HG02763 (cell line): Measurements from ENCODE around the gene PHF11.
A peak's percentile ranks its signal among the peaks of the same experiment; 100 is the strongest.
"Not testable (repeated sequence)": the region's sequence is repeated elsewhere in the genome, so short reads cannot be mapped to it uniquely, and the experiment has no call there.

Experiments
- ATAC-seq: cut with Tn5 transposase; IDR thresholded peaks from one replicate; pipeline ENCODE4 v1.9.1; 2021; ENCODE audit warnings: mild to moderate bottlenecking, moderate library complexity; ENCODE audit not compliant: unreplicated experiment

The PHF11 gene

GRCh38 chr13:49495783-49496762 is at the start of gene PHF11:
Gene PHF11, plus strand, starts transcription at chr13:49495953. Its CDS starts 49 bp downstream, at chr13:49496002.
- peak; percentile 76 for ATAC-seq

GRCh38 chr13:49446473-49446872 is 49.3 kb upstream of the PHF11 start:
- no peak for ATAC-seq

- no peak for ATAC-seq
These were observed 47.0 kb upstream of the PHF11 start for GRCh38 chr13:49448753-49449152.

GRCh38 chr13:49450105-49450819 is 45.5 kb upstream of the PHF11 start:
- ATAC-seq, result no peak

- no peak for ATAC-seq
These were observed 42.9 kb upstream of the PHF11 start for GRCh38 chr13:49452725-49453457.

- ATAC-seq, result no peak
These were observed 42.3 kb upstream of the PHF11 start for GRCh38 chr13:49453465-49453864.

- peak; percentile 85 for ATAC-seq
These were observed 41.3 kb upstream of the PHF11 start for GRCh38 chr13:49454388-49455006.

GRCh38 chr13:49455007-49455398 is 40.8 kb upstream of the PHF11 start:
- no peak for ATAC-seq

GRCh38 chr13:49456156-49456555 is 39.6 kb upstream of the PHF11 start:
- no peak for ATAC-seq

- ATAC-seq, result no peak
These were observed 38.5 kb upstream of the PHF11 start for GRCh38 chr13:49457221-49457620.

- ATAC-seq, result no peak
These were observed 36.2 kb upstream of the PHF11 start for GRCh38 chr13:49459580-49459979.

GRCh38 chr13:49464085-49464484 is 31.7 kb upstream of the PHF11 start:
- ATAC-seq, result no peak

- no peak for ATAC-seq
These were observed 31.0 kb upstream of the PHF11 start for GRCh38 chr13:49464621-49465325.

- ATAC-seq, result no peak
These were observed 29.4 kb upstream of the PHF11 start for GRCh38 chr13:49466292-49466838.

- ATAC-seq, result no peak
These were observed 23.6 kb upstream of the PHF11 start for GRCh38 chr13:49472186-49472585.

- no peak for ATAC-seq
These were observed 19.2 kb upstream of the PHF11 start for GRCh38 chr13:49476529-49476928.

GRCh38 chr13:49481788-49482187 is 14.0 kb upstream of the PHF11 start:
- no peak for ATAC-seq

GRCh38 chr13:49488563-49488962 is 7.2 kb upstream of the PHF11 start:
- ATAC-seq, result no peak

GRCh38 chr13:49494645-49495044 is 1.1 kb upstream of the PHF11 start:
- no peak for ATAC-seq

GRCh38 chr13:49496837-49497236 is 1.1 kb downstream of the PHF11 start:
- not testable (repeated sequence) for ATAC-seq
